Thoracic aorta (tissue), 2 donors: ENCODE data around the gene CALN1. TPM values are rescaled to one million over a fixed set of nuclear protein-coding genes. Genes with fewer than 3 reads are reported as not detected.

ENCODE experiments used
- ATAC-seq: fragments of 150-250 bp; one replicate; pipeline ENCODE4 v1.8.0; 2017; ENCODE audit warnings: low read depth; ENCODE audit not compliant: insufficient number of reproducible peaks, low FRiP score
- DNase-seq: peaks from one replicate; pipeline ENCODE4 v3.0.0-alpha.2; 2020; ENCODE audit warnings: low spot score
- H3K27ac ChIP-seq, 2 donors: fragments of 200-600 bp; sonication (generic); 1 replicate in 1 of 2; 2 replicates in 1 of 2; pipeline ENCODE4 v1.5.1; 2016; ENCODE audit warnings: mild to moderate bottlenecking in 2 of 2, moderate library complexity in 2 of 2
- H3K27me3 ChIP-seq: fragments of 200-600 bp; sonication (generic); replicated peaks from 2 replicates; pipeline ENCODE4 v1.6.0; 2016; ENCODE audit warnings: mild to moderate bottlenecking; ENCODE audit not compliant: insufficient read depth
- H3K36me3 ChIP-seq: fragments of 200-600 bp; sonication (generic); one replicate; pipeline ENCODE4 v1.5.1; 2016
- H3K4me1 ChIP-seq, 2 donors: fragments of 200-600 bp; sonication (generic); 1 replicate in 1 of 2; 2 replicates in 1 of 2; pipeline versions ENCODE4 v1.5.1 to v1.6.0; 2016; ENCODE audit warnings: low read depth in 2 of 2, mild to moderate bottlenecking in 1 of 2; ENCODE audit not compliant: control insufficient read depth in 1 of 2
- H3K4me3 ChIP-seq: fragments of 200-600 bp; sonication (generic); 2 replicates; pipeline ENCODE4 v1.5.1; 2016; ENCODE audit warnings: mild to moderate bottlenecking
- H3K9me3 ChIP-seq: fragments of 200-600 bp; sonication (generic); 2 replicates; pipeline ENCODE4 v1.5.1; 2016
- total RNA-seq, 2 donors: library from RNA; depleted of rRNA; stranded (reverse); fragments of >200 nt; gene quantifications; one replicate each; pipeline versions ENCODE4 v1.1.0 to v1.2.3, GENCODE V29; 2016
- TF ChIP-seq, protein P1 (sequence below): fragments of 200-600 bp; sonication (generic); IDR thresholded peaks from one replicate; pipeline ENCODE4 v1.5.1; 2019; ENCODE audit warnings: antibody characterized with exemption

The CALN1 gene
- total RNA-seq, 2 donors from 2014 or later = not detected

GRCh38 chr7:72411419-72411818, 719 bp downstream of the CALN1 start:
- DNase-seq (no peak), ATAC-seq (no peak)
- Histone ChIP-seq H3K27me3 (no peaks in the 10 kb centered on the region), H3K27ac (no peak overlapping the region), H3K36me3 (no peaks in the 10 kb centered on the region), H3K4me3 (no peak overlapping the region), H3K9me3 (no peaks in the 10 kb centered on the region), H3K4me1 (no peaks in the 10 kb centered on the region)
- TF ChIP-seq, protein P1, sequence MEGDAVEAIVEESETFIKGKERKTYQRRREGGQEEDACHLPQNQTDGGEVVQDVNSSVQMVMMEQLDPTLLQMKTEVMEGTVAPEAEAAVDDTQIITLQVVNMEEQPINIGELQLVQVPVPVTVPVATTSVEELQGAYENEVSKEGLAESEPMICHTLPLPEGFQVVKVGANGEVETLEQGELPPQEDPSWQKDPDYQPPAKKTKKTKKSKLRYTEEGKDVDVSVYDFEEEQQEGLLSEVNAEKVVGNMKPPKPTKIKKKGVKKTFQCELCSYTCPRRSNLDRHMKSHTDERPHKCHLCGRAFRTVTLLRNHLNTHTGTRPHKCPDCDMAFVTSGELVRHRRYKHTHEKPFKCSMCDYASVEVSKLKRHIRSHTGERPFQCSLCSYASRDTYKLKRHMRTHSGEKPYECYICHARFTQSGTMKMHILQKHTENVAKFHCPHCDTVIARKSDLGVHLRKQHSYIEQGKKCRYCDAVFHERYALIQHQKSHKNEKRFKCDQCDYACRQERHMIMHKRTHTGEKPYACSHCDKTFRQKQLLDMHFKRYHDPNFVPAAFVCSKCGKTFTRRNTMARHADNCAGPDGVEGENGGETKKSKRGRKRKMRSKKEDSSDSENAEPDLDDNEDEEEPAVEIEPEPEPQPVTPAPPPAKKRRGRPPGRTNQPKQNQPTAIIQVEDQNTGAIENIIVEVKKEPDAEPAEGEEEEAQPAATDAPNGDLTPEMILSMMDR = no peak

DNA sequence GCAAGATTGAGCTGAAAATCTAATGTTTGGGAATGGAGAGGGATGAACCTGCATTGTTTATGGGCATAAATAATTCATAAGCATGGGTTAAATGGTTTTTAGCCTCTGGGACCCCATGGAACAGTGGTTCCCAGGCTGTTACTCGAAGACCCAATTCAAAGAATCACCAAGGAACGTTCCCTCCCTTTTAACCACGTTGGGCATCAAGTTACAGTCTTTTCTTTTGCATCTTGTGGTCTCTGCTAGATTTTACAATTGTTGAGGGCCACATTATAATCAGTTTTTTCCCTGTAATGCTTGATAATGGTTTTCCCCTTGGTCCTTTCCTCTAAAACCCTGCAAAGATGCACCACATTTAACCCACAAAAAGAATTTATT, 2.5 kb downstream of the CALN1 start:
- DNase-seq = no peak
- Histone ChIP-seq H3K36me3 (no peaks in the 10 kb centered on the region), H3K27ac (no peak overlapping the region), H3K9me3 (no peaks in the 10 kb centered on the region), H3K4me3 (no peak overlapping the region), H3K27me3 (no peaks in the 10 kb centered on the region), H3K4me1 (no peaks in the 10 kb centered on the region)
- ATAC-seq = no peak
- TF ChIP-seq, protein P1 = no peak

- TF ChIP-seq, protein P1 = no peak
- no peaks in the 10 kb centered on the region for H3K36me3 ChIP-seq
- ATAC-seq (no peak), DNase-seq (no peak)
- H3K4me1 ChIP-seq = no peaks in the 10 kb centered on the region
- no peak overlapping the region for H3K4me3 ChIP-seq
- H3K9me3 ChIP-seq = no peaks in the 10 kb centered on the region
- H3K27me3 ChIP-seq = no peaks in the 10 kb centered on the region
- H3K27ac ChIP-seq = no peak overlapping the region
These were observed 3.0 kb downstream of the CALN1 start for GRCh38 chr7:72408966-72409637.

GRCh38 chr7:72406820-72407403, 5.2 kb downstream of the CALN1 start:
- TF ChIP-seq, protein P1 = no peak
- no peak for DNase-seq
- no peaks in the 10 kb centered on the region for H3K4me1 ChIP-seq
- no peaks in the 10 kb centered on the region for H3K36me3 ChIP-seq
- no peaks in the 10 kb centered on the region for H3K27me3 ChIP-seq
- no peaks in the 10 kb centered on the region for H3K9me3 ChIP-seq
- no peak for ATAC-seq
- H3K4me3 ChIP-seq = no peak overlapping the region
- no peak overlapping the region for H3K27ac ChIP-seq

GRCh38 chr7:72405871-72406270, 6.3 kb downstream of the CALN1 start:
- DNase-seq (no peak), ATAC-seq (no peak)
- H3K9me3 ChIP-seq = no peaks in the 10 kb centered on the region
- no peaks in the 10 kb centered on the region for H3K4me1 ChIP-seq
- no peak overlapping the region for H3K4me3 ChIP-seq
- H3K36me3 ChIP-seq = no peaks in the 10 kb centered on the region
- TF ChIP-seq, protein P1 = no peak
- H3K27me3 ChIP-seq = no peaks in the 10 kb centered on the region
- no peak overlapping the region for H3K27ac ChIP-seq
